Natural killer cell (primary cell): ENCODE data around the gene FCGR2B. TPM values are rescaled to one million over a fixed set of nuclear protein-coding genes. Genes with fewer than 3 reads are reported as not detected.
A peak's percentile ranks its signal among the peaks of the same experiment; 100 is the strongest.

Source experiments
- ATAC-seq, 3 donors: fragments of 150-1000 bp in 2 of 3; fragments of 200-7000 bp in 1 of 3; cut with Tn5 transposase; 1 replicate in 1 of 3; 2 replicates in 2 of 3; pipeline ENCODE4 v1.10.0; 2021; ENCODE audit warnings: mild to moderate bottlenecking in 2 of 3, moderate library complexity in 2 of 3
- DNase-seq, 2 donors: peaks; one replicate each; pipeline versions ENCODE4 v3.0.0 to v3.0.0-alpha.2; 2013 to 2021; ENCODE audit warnings: mixed read lengths in 1 of 2
- H3K27ac ChIP-seq: one replicate; pipeline ENCODE4 v1.5.1; 2013; ENCODE audit warnings: mild to moderate bottlenecking, low read length
- H3K27me3 ChIP-seq: one replicate; pipeline ENCODE4 v1.6.1; 2013; ENCODE audit warnings: low read length; ENCODE audit not compliant: control insufficient read depth, insufficient read depth
- H3K36me3 ChIP-seq: one replicate; pipeline ENCODE4 v1.6.1; 2013; ENCODE audit warnings: low read length; ENCODE audit not compliant: control insufficient read depth, insufficient read depth
- H3K4me1 ChIP-seq: one replicate; pipeline ENCODE4 v1.6.1; 2013; ENCODE audit warnings: low read length; ENCODE audit not compliant: control insufficient read depth, insufficient read depth
- H3K4me3 ChIP-seq: one replicate; pipeline ENCODE4 v1.5.1; 2013; ENCODE audit warnings: low read length
- H3K9me3 ChIP-seq: one replicate; pipeline ENCODE4 v1.6.1; 2013; ENCODE audit warnings: low read length; ENCODE audit not compliant: control insufficient read depth, insufficient read depth
- H3K27ac Mint-ChIP-seq, 2 donors: one replicate each; pipeline ENCODE4 v1.8.0; 2022; ENCODE audit warnings: mild to moderate bottlenecking in 2 of 2, mixed read lengths in 2 of 2, moderate library complexity in 1 of 2
- H3K27me3 Mint-ChIP-seq, 2 donors: one replicate each; pipeline ENCODE4 v1.8.0; 2022; ENCODE audit warnings: low read depth in 2 of 2, mixed read lengths in 2 of 2
- H3K36me3 Mint-ChIP-seq: one replicate; pipeline ENCODE4 v1.8.0; 2022; ENCODE audit warnings: mixed read lengths
- H3K4me1 Mint-ChIP-seq, 2 donors: one replicate each; pipeline ENCODE4 v1.8.0; 2022; ENCODE audit warnings: mixed read lengths in 2 of 2
- H3K4me3 Mint-ChIP-seq: one replicate; pipeline ENCODE4 v1.8.0; 2022; ENCODE audit warnings: mild to moderate bottlenecking, moderate library complexity, mixed read lengths
- H3K9me3 Mint-ChIP-seq, 2 donors: one replicate each; pipeline ENCODE4 v1.8.0; 2022; ENCODE audit warnings: mixed read lengths in 2 of 2
- WGBS: methylation state at CpG from one replicate; pipeline ENCODE4 v1.1.7; 2013; ENCODE audit warnings: missing lambda C conversion rate; ENCODE audit not compliant: insufficient coverage; 5-methylcytosine and 5-hydroxymethylcytosine counted together
- intact Hi-C: fragments of 100-400 bp; cut with micrococcal nuclease; formaldehyde crosslinking; loops from one replicate; pipeline ENCODE4 v1.14.2; 2022
- total RNA-seq, 4 donors: library from RNA; stranded (reverse); fragments of 120-200 nt in 1 of 4; gene quantifications; one replicate each; pipeline versions ENCODE4 v1.2.3 to v1.2.4, GENCODE V29; 2013 to 2022
- TF ChIP-seq, protein P1 (sequence below): fragments of 200-600 bp; IDR thresholded peaks from one replicate; pipeline ENCODE4 v1.8.0; 2022; ENCODE audit warnings: antibody characterized with exemption

FCGR2B gene
- total RNA-seq, 3 donors from 2014 or later (not counting 1 experiment from before 2014, with no cell fraction given) = 12.6 to 76.9 (median 17.0) TPM

DNA sequence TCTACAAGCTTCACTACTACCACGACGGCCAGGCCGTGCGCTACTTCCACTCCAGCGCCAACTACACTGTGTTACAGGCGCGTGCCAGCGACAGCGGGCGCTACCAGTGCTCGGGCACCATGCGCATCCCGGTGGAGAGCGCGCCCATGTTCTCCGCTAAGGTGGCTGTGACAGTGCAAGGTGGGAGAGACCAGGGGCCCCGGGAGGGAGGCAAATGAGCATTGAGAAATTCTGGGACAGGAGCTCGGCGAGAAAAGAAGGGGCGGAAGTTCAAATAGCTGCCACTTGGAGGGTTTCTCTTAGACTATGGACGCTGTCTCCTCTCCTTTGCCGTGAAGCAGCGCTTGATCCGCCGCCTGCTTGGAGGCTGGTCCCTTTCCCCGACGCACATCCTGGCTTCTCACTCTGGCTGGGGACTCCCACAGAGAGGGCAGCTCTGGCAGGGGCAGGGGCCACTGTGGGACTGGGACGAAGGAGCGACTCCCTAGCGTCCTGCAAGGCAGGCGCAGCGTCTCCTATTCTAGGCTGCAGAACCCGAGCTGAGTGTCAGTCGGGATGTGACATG lies 63.0 kb downstream of the FCGR2B start:
- H3K27me3 ChIP-seq = no peaks in the 10 kb centered on the region
- H3K27ac ChIP-seq = peak overlapping the region; percentile 61
- peak; percentile 47 to 64 for DNase-seq
- no peaks in the 10 kb centered on the region for H3K9me3 ChIP-seq
- intact Hi-C loops = loop anchor here (10.0 kb wide), 1 partner anchor 181 kb away; the partner anchor contains the start of gene FCGR3A
- H3K4me1 ChIP-seq = peaks cover 51% of the 10 kb centered on the region
- TF ChIP-seq, protein P1, sequence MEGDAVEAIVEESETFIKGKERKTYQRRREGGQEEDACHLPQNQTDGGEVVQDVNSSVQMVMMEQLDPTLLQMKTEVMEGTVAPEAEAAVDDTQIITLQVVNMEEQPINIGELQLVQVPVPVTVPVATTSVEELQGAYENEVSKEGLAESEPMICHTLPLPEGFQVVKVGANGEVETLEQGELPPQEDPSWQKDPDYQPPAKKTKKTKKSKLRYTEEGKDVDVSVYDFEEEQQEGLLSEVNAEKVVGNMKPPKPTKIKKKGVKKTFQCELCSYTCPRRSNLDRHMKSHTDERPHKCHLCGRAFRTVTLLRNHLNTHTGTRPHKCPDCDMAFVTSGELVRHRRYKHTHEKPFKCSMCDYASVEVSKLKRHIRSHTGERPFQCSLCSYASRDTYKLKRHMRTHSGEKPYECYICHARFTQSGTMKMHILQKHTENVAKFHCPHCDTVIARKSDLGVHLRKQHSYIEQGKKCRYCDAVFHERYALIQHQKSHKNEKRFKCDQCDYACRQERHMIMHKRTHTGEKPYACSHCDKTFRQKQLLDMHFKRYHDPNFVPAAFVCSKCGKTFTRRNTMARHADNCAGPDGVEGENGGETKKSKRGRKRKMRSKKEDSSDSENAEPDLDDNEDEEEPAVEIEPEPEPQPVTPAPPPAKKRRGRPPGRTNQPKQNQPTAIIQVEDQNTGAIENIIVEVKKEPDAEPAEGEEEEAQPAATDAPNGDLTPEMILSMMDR = no peak
- ATAC-seq = peak; percentile 23 to 45 (median 26)
- H3K4me3 Mint-ChIP-seq = peak overlapping the region; percentile 100
- no peaks in the 10 kb centered on the region for H3K9me3 Mint-ChIP-seq
- H3K36me3 ChIP-seq = no peaks in the 10 kb centered on the region
- H3K36me3 Mint-ChIP-seq = no peaks in the 10 kb centered on the region
- H3K27me3 Mint-ChIP-seq = no peaks in the 10 kb centered on the region
- 1% methylated on average over 34 of the region's 34 CpGs for WGBS
- H3K4me1 Mint-ChIP-seq = peaks cover 60 to 84% of the 10 kb centered on the region in 2 donors
- H3K27ac Mint-ChIP-seq = peak overlapping the region; percentile 98
- H3K4me3 ChIP-seq = peak overlapping the region; percentile 63

- H3K4me1 Mint-ChIP-seq = peaks cover 65 to 83% of the 10 kb centered on the region in 2 donors
Observed at GRCh38 chr1:161726473-161727255, 63.7 kb downstream of the FCGR2B start.

DNA sequence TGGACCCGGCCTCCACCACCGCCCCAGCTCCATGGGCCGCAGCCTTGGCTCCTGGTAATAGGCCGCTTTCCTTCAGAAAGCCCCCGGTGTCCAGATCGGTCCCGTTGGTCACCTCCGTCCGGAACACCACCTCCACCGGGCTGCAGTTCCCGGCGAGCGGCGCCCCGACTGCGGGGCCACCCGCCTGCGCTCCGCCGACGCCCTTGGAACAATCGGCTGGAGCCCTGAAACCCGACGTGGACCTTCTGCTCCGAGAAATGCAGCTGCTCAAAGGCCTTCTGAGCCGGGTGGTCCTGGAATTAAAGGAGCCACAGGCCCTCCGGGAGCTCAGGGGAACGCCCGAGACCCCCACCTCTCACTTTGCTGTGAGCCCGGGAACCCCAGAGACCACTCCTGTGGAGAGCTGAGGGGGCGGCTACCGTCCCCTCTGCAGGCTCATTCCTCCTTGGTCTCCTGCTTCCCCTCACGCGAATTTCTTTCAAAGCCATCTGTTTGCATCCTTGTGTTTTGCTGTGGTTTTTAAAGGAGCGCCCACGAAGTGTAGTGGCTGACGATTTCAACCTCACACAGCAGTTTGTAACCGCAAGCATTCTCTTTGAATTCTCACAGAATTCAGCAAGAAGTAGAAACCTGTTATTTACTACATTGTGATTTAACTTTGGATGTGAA lies 64.4 kb downstream of the FCGR2B start:
- peak; percentile 40 to 82 for DNase-seq
- no peaks in the 10 kb centered on the region for H3K36me3 Mint-ChIP-seq
- Histone ChIP-seq H3K4me3 (peak overlapping the region; percentile 63), H3K36me3 (no peaks in the 10 kb centered on the region), H3K9me3 (no peaks in the 10 kb centered on the region), H3K27ac (peak overlapping the region; percentile 79), H3K4me1 (peaks cover 46% of the 10 kb centered on the region), H3K27me3 (no peaks in the 10 kb centered on the region)
- no peaks in the 10 kb centered on the region for H3K27me3 Mint-ChIP-seq
- H3K4me1 Mint-ChIP-seq = peaks cover 64 to 77% of the 10 kb centered on the region in 2 donors
- H3K4me3 Mint-ChIP-seq = peak overlapping the region; percentile 100
- TF ChIP-seq, protein P1 = no peak
- H3K27ac Mint-ChIP-seq = peak overlapping the region; percentile 98
- peak; percentile 3 to 17 (median 9) for ATAC-seq
- no peaks in the 10 kb centered on the region for H3K9me3 Mint-ChIP-seq
- WGBS = under 1% methylated on average over 38 of the region's 38 CpGs
- intact Hi-C loops = loop anchor here (1.0 to 10.0 kb wide), 2 partner anchors 11 to 183 kb away; partner anchors contain the start of gene FCGR3A

More at GRCh38 chr1:161726473-161727255, 63.7 kb downstream of the FCGR2B start:
- TF ChIP-seq, protein P1 = no peak
- Mint-ChIP-seq H3K9me3 (no peaks in the 10 kb centered on the region), H3K36me3 (no peaks in the 10 kb centered on the region), H3K27ac (peak overlapping the region; percentile 98), H3K4me3 (peak overlapping the region; percentile 100), H3K27me3 (no peaks in the 10 kb centered on the region)
- H3K4me1 ChIP-seq = peaks cover 51% of the 10 kb centered on the region
- no peaks in the 10 kb centered on the region for H3K9me3 ChIP-seq
- H3K27me3 ChIP-seq = no peaks in the 10 kb centered on the region
- ATAC-seq (peak; percentile 65 to 79 (median 70)), DNase-seq (peak; percentile 76 to 85)
- WGBS = under 1% methylated on average over 80 of the region's 83 CpGs
- H3K36me3 ChIP-seq = no peaks in the 10 kb centered on the region
- intact Hi-C loops = loop anchor here (1.0 to 10.0 kb wide), 2 partner anchors 12 to 182 kb away; partner anchors contain the start of gene FCGR3A
- H3K4me3 ChIP-seq = peak overlapping the region; percentile 63
- peak overlapping the region; percentile 79 for H3K27ac ChIP-seq

Other genes with a start within 250 kb of the FCGR2B start
- gene FCGR2A, start 157.7 kb upstream of the FCGR2B start, total RNA-seq = 10 to 100 TPM in 2 of 3 donors, 1 to 10 TPM in 1; 7.5 to 34.6 (median 13.9) TPM
- 1 to 10 TPM; 5.8 to 6.5 (median 6.0) TPM for gene HSPA6, start 138.6 kb upstream of the FCGR2B start, total RNA-seq
- 100 to 1,000 TPM; 557 to 892 (median 848) TPM for gene FCGR3A, start 113.3 kb upstream of the FCGR2B start, total RNA-seq
- 10 to 100 TPM; 12.8 to 29.6 (median 18.2) TPM for gene FCGR3B, start 32.0 kb upstream of the FCGR2B start, total RNA-seq
- gene FCRLA, start 44.1 kb downstream of the FCGR2B start, total RNA-seq = under 1 TPM; 0.41 to 0.90 (median 0.80) TPM
- gene FCRLB, start 58.4 kb downstream of the FCGR2B start, total RNA-seq = 1 to 10 TPM; 3.6 to 6.2 (median 5.2) TPM
- gene DUSP12, start 86.6 kb downstream of the FCGR2B start, total RNA-seq = 10 to 100 TPM; 26.9 to 31.7 (median 28.5) TPM
- 10 to 100 TPM; 16.8 to 25.0 (median 21.8) TPM for gene ATF6, start 103.2 kb downstream of the FCGR2B start, total RNA-seq